ENCODE results near the gene GRIK4.
"Not testable (repeated sequence)": the region's sequence is repeated elsewhere in the genome, so short reads cannot be mapped to it uniquely, and the experiment has no call there.

GRIK4 gene

GRCh38 chr11:121004206-121004840, 492.8 kb downstream of the GRIK4 start:
- no peak for DNase-seq (ENCODE audit: low read depth in 2 of 2)

- DNase-seq (ENCODE audit: low read depth in 2 of 2), result no peak
Measured at GRCh38 chr11:121006922-121007321, 495.4 kb downstream of the GRIK4 start.

- no peak for DNase-seq (ENCODE audit: low read depth in 2 of 2)
Measured at GRCh38 chr11:121008551-121008950, 497.0 kb downstream of the GRIK4 start.

GRCh38 chr11:121012091-121012490, 500.5 kb downstream of the GRIK4 start:
- DNase-seq (ENCODE audit: low read depth in 2 of 2), result no peak

- no peak for DNase-seq (ENCODE audit: low read depth in 2 of 2)
Measured at GRCh38 chr11:121018746-121019145, 507.2 kb downstream of the GRIK4 start.

GRCh38 chr11:121021718-121022117, 510.2 kb downstream of the GRIK4 start:
- DNase-seq (ENCODE audit: low read depth in 2 of 2), result not testable (repeated sequence)

GRCh38 chr11:121023848-121024751, 512.6 kb downstream of the GRIK4 start, which contains the start of gene TBCEL:
TBCEL (plus strand) TSS chr11:121024102; CDS start chr11:121045691, 21,589 bp downstream.
- peak; percentile 73 to 80 for DNase-seq (ENCODE audit: low read depth in 2 of 2)

GRCh38 chr11:121024989-121025388, 513.4 kb downstream of the GRIK4 start:
- DNase-seq (ENCODE audit: low read depth in 2 of 2), result no peak

GRCh38 chr11:121029153-121029552, 517.6 kb downstream of the GRIK4 start:
- DNase-seq (ENCODE audit: low read depth in 2 of 2), result no peak

GRCh38 chr11:121029813-121030445, 518.4 kb downstream of the GRIK4 start:
- DNase-seq (ENCODE audit: low read depth in 2 of 2), result no peak

GRCh38 chr11:121031167-121031566, 519.6 kb downstream of the GRIK4 start:
- DNase-seq (ENCODE audit: low read depth in 2 of 2), result no peak

GRCh38 chr11:121031648-121032047, 520.1 kb downstream of the GRIK4 start:
- DNase-seq (ENCODE audit: low read depth in 2 of 2), result not testable (repeated sequence)

GRCh38 chr11:121032546-121032945, 521.0 kb downstream of the GRIK4 start:
- DNase-seq (ENCODE audit: low read depth in 2 of 2), result no peak

- no peak for DNase-seq (ENCODE audit: low read depth in 2 of 2)
Measured at GRCh38 chr11:121033635-121034034, 522.1 kb downstream of the GRIK4 start.

- no peak for DNase-seq (ENCODE audit: low read depth in 2 of 2)
Measured at GRCh38 chr11:121035169-121035755, 523.7 kb downstream of the GRIK4 start.

- DNase-seq (ENCODE audit: low read depth in 2 of 2), result no peak
Measured at GRCh38 chr11:121035780-121036179, 524.2 kb downstream of the GRIK4 start.

- no peak for DNase-seq (ENCODE audit: low read depth in 2 of 2)
Measured at GRCh38 chr11:121037016-121037415, 525.5 kb downstream of the GRIK4 start.

Data from stimulated activated CD8-positive, alpha-beta memory T cell treated with anti-CD3 and anti-CD28 coated beads, Interleukin-2, amount 100 ng/mL, for 48 hours (primary cell).